HG02973 (cell line): ENCODE results near the gene DCAF7.

Experiments
- ATAC-seq: cut with Tn5 transposase; IDR thresholded peaks from one replicate; pipeline ENCODE4 v1.9.1; 2021; ENCODE audit warnings: moderate library complexity; ENCODE audit not compliant: unreplicated experiment

The DCAF7 gene

GRCh38 chr17:63543822-63544420, 6.4 kb upstream of the DCAF7 start:
- ATAC-seq: no peak

GRCh38 chr17:63544467-63545301, 5.6 kb upstream of the DCAF7 start:
- ATAC-seq: no peak

- ATAC-seq: no peak
These were observed 3.8 kb upstream of the DCAF7 start for GRCh38 chr17:63546308-63547082.

- ATAC-seq: no peak
These were observed 3.2 kb upstream of the DCAF7 start for GRCh38 chr17:63547083-63547523.

- ATAC-seq: peak; percentile 20
These were observed 860 bp upstream of the DCAF7 start for GRCh38 chr17:63549289-63549945.

GRCh38 chr17:63550817-63551639, 751 bp downstream of the DCAF7 start:
- peak; percentile 1 for ATAC-seq

GRCh38 chr17:63552211-63552610, 1.9 kb downstream of the DCAF7 start:
- no peak for ATAC-seq

- no peak for ATAC-seq
These were observed 5.4 kb downstream of the DCAF7 start for GRCh38 chr17:63555500-63556156.

DNA sequence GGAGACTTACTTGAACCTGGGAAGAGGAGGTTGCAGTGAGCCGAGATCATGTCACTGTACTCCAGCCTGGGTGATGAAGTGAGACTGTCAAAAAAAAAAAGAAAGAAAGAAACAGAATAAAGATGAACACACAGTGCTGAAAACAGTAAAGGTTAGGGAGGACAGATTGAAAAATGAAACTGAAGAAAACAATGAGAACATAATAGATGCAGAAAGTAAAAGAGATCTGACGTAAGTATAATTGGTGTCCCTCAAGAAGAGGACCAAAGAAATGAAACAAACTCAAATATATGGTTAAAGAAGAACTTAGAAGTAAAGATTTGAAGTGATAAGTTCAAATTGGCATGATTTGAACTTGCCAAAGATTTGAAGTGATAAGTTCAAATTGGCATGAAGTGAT, 7.1 kb downstream of the DCAF7 start:
- ATAC-seq: no peak

GRCh38 chr17:63558441-63558840, 8.2 kb downstream of the DCAF7 start:
- ATAC-seq: no peak

- no peak for ATAC-seq
These were observed 11.5 kb downstream of the DCAF7 start for GRCh38 chr17:63561819-63562218.

GRCh38 chr17:63563339-63563738, 13.1 kb downstream of the DCAF7 start:
- ATAC-seq: no peak

DNA sequence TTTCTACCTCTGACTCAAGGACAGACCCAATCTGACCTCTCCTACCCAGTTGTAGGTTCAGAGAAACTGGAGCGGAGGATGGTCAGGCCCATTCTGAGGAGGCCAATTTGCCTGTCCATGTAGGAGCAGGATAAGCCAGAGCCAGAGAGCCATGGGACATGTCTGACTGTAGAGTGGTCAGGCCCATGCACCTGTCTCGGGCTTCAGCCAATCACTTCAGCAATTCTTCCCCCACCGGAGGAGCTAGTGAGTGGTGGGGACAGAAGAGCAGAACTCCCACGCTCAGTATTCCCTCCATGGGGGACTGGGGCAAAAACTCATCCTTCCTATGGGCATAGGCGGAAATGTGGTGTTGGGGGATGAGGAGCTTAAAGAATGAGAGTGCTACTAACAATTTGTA, 14.3 kb downstream of the DCAF7 start:
- ATAC-seq: no peak

GRCh38 chr17:63567229-63567628, 17.0 kb downstream of the DCAF7 start:
- ATAC-seq: no peak

GRCh38 chr17:63568563-63568962, 18.3 kb downstream of the DCAF7 start:
- ATAC-seq: no peak

DNA sequence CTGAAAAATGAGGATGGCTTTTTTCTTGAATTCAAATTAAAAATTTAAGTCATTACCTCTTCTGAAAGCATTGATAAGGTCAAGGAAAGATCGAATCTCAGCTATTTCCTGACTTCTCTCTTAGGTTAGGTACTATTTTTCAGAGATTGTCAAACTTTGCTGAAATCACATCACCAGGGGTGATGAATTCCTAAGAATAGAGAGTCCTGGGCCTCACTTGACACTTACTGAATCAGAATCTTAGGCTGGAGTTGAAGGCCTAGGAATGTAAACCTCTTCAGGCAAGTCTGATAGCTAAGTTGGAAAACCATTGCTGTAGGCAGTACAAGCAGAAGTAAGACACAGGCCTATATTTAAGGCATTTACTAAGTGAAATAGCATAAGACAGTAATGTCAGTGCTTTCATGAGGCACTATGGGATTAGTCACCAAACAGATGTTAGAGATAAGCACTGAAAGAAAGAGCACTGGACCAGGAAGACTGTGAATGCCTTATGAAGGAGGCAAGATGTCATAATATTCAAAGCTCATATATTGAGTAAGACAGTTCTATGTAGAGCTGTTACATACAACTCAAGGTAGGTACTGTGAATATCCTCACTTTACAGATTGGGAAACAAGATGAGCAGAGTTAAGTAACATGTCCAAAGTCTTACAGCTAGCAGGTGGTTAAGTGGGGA, 21.5 kb downstream of the DCAF7 start:
- no peak for ATAC-seq

DNA sequence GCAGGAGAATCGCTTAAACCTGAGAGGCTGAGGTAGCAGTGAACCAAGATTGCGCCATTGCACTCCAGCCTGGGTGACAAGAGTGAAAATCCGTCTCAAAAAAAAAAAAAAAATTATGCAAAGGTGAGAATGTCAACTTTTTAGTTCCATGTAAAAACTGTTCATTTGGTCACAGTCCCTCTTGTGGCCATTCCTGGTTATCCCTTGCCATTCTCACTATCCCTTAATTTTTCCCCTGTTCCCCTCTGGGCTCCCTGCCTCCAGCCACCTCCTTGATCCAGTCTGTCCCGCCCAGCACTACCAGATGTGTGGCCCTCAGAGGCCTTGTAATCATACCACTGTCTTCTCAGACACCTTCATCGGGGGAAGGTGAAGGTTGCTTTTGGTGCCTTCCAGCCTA, 23.4 kb downstream of the DCAF7 start:
- ATAC-seq: no peak

DNA sequence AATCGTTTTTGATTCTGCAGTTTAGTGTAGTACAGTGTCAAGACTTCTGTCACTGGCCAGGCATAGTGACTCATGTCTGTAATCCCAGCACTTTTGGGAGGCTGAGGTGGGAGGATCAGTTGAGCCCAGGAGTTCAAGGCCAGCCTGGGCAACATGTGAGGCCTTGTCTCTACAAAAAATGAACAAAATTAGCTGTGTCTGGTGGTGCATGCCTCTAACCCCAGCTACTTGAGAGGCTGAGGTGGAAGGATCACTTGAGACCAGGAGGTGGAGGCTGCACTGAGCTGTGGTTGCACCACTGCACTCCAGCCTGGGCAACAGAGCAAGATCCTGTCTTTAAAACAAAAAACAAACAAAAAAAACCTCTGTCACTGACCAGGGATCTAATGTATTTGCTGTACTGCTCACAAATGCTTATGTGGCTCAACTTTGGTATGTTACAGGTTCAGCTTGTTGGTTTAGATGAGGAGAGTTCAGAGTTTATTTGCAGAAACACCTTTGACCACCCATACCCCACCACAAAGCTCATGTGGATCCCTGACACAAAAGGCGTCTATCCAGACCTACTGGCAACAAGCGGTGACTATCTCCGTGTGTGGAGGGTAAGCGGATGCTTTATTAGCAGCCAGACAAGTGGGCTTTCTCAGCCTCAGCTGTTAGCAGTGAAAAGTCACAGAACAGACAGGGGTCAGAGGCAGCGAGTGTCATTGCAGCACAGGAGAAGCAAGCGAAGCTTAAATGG, 27.9 kb downstream of the DCAF7 start:
- no peak for ATAC-seq

GRCh38 chr17:63578769-63579111, 28.5 kb downstream of the DCAF7 start:
- ATAC-seq: no peak
